Tibial artery (tissue), 4 donors: ENCODE data around the gene ATP6V1G1.
A peak's percentile ranks its signal among the peaks of the same experiment; 100 is the strongest.

ENCODE experiments used
- DNase-seq, 2 donors: peaks; one replicate each; pipeline ENCODE4 v3.0.0-alpha.2; 2019
- H3K27ac ChIP-seq, 2 donors: fragments of 200-600 bp; sonication (generic) in 1 of 2; 1 replicate in 1 of 2; 2 replicates in 1 of 2; pipeline ENCODE4 v1.5.1; 2018 to 2019; ENCODE audit warnings: mild to moderate bottlenecking in 1 of 2
- H3K27me3 ChIP-seq, 2 donors: fragments of 200-600 bp; sonication (generic) in 1 of 2; one replicate each; pipeline versions ENCODE4 v1.5.1 to v1.6.0; 2016 to 2019
- H3K36me3 ChIP-seq, 3 donors: fragments of 200-600 bp; sonication (generic) in 2 of 3; one replicate each; pipeline ENCODE4 v1.5.1; 2016 to 2019; ENCODE audit warnings: mild to moderate bottlenecking in 2 of 3
- H3K4me1 ChIP-seq, 4 donors: fragments of 200-600 bp; sonication (generic) in 2 of 4; 1 replicate in 3 of 4; 2 replicates in 1 of 4; pipeline ENCODE4 v1.5.1; 2016 to 2019
- H3K4me3 ChIP-seq, 2 donors: fragments of 200-600 bp; sonication (generic) in 1 of 2; 1 replicate in 1 of 2; 2 replicates in 1 of 2; pipeline ENCODE4 v1.5.1; 2018 to 2019; ENCODE audit warnings: mild to moderate bottlenecking in 2 of 2
- H3K9me3 ChIP-seq, 3 donors: fragments of 200-600 bp; sonication (generic) in 1 of 3; one replicate each; pipeline ENCODE4 v1.5.1; 2016 to 2019
- intact Hi-C: fragments of 100-400 bp; cut with DNase I; formaldehyde crosslinking; loops from one replicate; pipeline ENCODE4 v1.15.0; 2023; ENCODE audit warnings: low total_unique reads
- TF ChIP-seq, protein P1 (sequence below), 2 experiments: fragments of 200-600 bp in 1 of 2; fragments of 450-650 bp in 1 of 2; IDR thresholded peaks; one replicate each; pipeline ENCODE4 v1.5.1; 2017 to 2019; ENCODE audit warnings: antibody characterized with exemption in 2 of 2, mild to moderate bottlenecking in 1 of 2, moderate library complexity in 1 of 2

The ATP6V1G1 gene

GRCh38 chr9:114583371-114584155 lies 4.0 kb upstream of the ATP6V1G1 start:
- Histone ChIP-seq H3K4me1 (peaks cover 0 to 9% (median 3%) of the 10 kb centered on the region in 4 donors), H3K9me3 (no peaks in the 10 kb centered on the region), H3K4me3 (no peak overlapping the region), H3K27me3 (no peaks in the 10 kb centered on the region), H3K36me3 (no peaks in the 10 kb centered on the region), H3K27ac (no peak overlapping the region)
- TF ChIP-seq, protein P1, sequence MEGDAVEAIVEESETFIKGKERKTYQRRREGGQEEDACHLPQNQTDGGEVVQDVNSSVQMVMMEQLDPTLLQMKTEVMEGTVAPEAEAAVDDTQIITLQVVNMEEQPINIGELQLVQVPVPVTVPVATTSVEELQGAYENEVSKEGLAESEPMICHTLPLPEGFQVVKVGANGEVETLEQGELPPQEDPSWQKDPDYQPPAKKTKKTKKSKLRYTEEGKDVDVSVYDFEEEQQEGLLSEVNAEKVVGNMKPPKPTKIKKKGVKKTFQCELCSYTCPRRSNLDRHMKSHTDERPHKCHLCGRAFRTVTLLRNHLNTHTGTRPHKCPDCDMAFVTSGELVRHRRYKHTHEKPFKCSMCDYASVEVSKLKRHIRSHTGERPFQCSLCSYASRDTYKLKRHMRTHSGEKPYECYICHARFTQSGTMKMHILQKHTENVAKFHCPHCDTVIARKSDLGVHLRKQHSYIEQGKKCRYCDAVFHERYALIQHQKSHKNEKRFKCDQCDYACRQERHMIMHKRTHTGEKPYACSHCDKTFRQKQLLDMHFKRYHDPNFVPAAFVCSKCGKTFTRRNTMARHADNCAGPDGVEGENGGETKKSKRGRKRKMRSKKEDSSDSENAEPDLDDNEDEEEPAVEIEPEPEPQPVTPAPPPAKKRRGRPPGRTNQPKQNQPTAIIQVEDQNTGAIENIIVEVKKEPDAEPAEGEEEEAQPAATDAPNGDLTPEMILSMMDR (IDR thresholded peaks at IDR 0.05) = no peak
- no peak for DNase-seq
- intact Hi-C loops = loop anchor here (10.0 kb wide), 1 partner anchor 179 kb away; no protein-coding TSS in a partner anchor

- Histone ChIP-seq H3K36me3 (peaks cover 8 to 9% (median 9%) of the 10 kb centered on the region in 3 donors), H3K4me3 (peak overlapping the region; percentile 88 to 92), H3K4me1 (peaks cover 0 to 53% (median 38%) of the 10 kb centered on the region in 4 donors), H3K9me3 (no peaks in the 10 kb centered on the region), H3K27me3 (no peaks in the 10 kb centered on the region), H3K27ac (peak overlapping the region; percentile 90 to 92)
- peak in 1 of 2 donors; percentile 34 for DNase-seq
- intact Hi-C loops = loop anchor here (10.0 kb wide), 1 partner anchor 183 kb away; no protein-coding TSS in a partner anchor
- TF ChIP-seq, protein P1 (IDR thresholded peaks at IDR 0.05) = no peak
Observed at GRCh38 chr9:114588210-114588609, 641 bp downstream of the ATP6V1G1 start.

DNA sequence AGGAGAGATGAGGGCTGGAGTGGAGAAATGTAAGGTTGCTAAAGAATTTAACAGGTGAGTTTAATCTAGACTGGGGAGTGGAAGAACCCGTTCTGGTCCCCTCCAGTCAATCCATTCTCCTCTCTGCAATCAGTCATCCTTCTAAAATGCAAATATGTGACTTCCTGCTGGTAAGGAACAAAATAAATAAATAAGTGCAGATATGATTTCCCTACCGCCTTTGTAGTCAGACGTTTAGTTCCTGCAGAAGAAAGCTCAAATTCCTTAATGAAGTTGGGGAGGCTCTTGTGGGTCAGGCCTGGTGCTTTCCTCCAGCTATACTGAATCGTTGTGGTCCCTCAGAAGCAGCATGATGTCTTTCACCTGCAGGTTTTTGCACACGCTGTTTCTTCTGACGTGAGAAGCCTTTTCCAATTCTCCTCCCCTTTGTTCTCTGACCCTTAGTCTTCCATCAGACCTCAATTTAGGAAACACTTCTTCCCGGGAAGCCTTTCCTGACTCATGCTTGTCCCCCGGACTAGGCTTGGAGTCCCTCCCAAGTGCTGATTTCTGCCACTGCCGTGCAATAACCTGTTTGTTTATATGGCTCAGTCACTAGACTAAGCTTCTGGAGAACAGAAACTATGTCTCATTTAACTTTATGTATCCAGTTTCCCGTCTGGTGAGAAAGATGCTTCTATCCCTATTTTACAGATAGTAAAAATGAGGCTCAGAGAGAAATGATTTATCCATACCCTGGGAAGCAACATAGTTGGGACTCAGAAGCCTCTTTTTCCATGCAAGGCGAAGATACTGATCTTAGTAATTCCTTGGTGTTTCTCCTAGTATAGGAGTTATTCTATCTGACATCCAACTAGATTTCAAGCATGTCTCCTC lies 1.3 kb downstream of the ATP6V1G1 start:
- no peak for DNase-seq
- intact Hi-C loops = loop anchor here (10.0 kb wide), 1 partner anchor 184 kb away; no protein-coding TSS in a partner anchor
- peaks cover 0 to 53% (median 38%) of the 10 kb centered on the region in 4 donors for H3K4me1 ChIP-seq

GRCh38 chr9:114590328-114590727 lies 2.8 kb downstream of the ATP6V1G1 start:
- H3K27ac ChIP-seq = no peak overlapping the region
- no peak for DNase-seq
- H3K4me3 ChIP-seq = no peak overlapping the region
- no peaks in the 10 kb centered on the region for H3K27me3 ChIP-seq
- H3K4me1 ChIP-seq = peaks cover 0 to 53% (median 38%) of the 10 kb centered on the region in 4 donors
- H3K9me3 ChIP-seq = no peaks in the 10 kb centered on the region
- peaks cover 27 to 30% (median 30%) of the 10 kb centered on the region in 3 donors for H3K36me3 ChIP-seq
- TF ChIP-seq, protein P1 (IDR thresholded peaks at IDR 0.05) = no peak
- intact Hi-C loops = no loop called here

More for the DNA sequence above, 1.3 kb downstream of the ATP6V1G1 start:
- no peaks in the 10 kb centered on the region for H3K27me3 ChIP-seq
- H3K9me3 ChIP-seq = no peaks in the 10 kb centered on the region
- TF ChIP-seq, protein P1 (IDR thresholded peaks at IDR 0.05) = no peak
- H3K36me3 ChIP-seq = peaks cover 15 to 16% (median 16%) of the 10 kb centered on the region in 3 donors
- H3K27ac ChIP-seq = peak overlapping the region; percentile 90 to 92
- peak overlapping the region; percentile 88 to 92 for H3K4me3 ChIP-seq

DNA sequence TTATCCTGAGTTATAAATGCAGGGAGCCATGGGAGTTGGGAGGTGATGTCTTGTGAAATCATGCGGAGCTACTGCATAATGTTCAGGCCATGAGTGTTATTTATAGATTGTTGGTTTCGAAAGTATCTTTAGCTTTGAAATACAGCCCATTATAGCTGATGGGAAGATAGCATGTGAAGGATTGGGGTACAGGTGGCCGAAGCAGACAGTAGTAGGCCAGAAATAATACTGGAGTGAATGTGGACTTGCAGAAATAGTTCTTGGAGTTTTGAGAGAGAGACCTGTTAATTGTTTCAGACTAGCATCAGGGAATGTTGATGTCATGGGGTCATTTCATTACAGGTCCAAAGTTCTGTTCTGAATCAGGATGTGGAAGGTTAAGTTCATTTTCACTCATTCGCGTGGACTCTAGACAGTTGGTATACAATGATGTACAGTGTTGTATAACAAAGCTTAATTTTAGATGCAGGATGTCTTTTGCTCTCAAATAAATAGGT lies 3.8 kb downstream of the ATP6V1G1 start:
- DNase-seq = no peak
- H3K4me3 ChIP-seq = no peak overlapping the region
- no peaks in the 10 kb centered on the region for H3K27me3 ChIP-seq
- intact Hi-C loops = no loop called here
- no peaks in the 10 kb centered on the region for H3K9me3 ChIP-seq
- H3K36me3 ChIP-seq = peaks cover 36 to 40% (median 40%) of the 10 kb centered on the region in 3 donors
- H3K27ac ChIP-seq = peak overlapping the region in 1 of 2 donors; percentile 9
- TF ChIP-seq, protein P1 (IDR thresholded peaks at IDR 0.05) = no peak
- peaks cover 0 to 53% (median 38%) of the 10 kb centered on the region in 4 donors for H3K4me1 ChIP-seq
